Measurements from ENCODE around the gene AAGAB.

AAGAB gene

GRCh38 chr15:67152429-67152828 is 102.0 kb downstream of the AAGAB start:
- H3K9me3 Mint-ChIP-seq, result peaks cover 6% of the 10 kb centered on the region
- no peak overlapping the region for H3K4me3 Mint-ChIP-seq
- H3K27ac Mint-ChIP-seq, result no peak overlapping the region
- no peaks in the 10 kb centered on the region for H3K27me3 Mint-ChIP-seq
- H3K36me3 Mint-ChIP-seq (ENCODE audit: low read depth), result peaks cover 7% of the 10 kb centered on the region
- peaks cover 71% of the 10 kb centered on the region for H3K4me1 Mint-ChIP-seq (ENCODE audit: low read depth)

Data from stimulated activated naive CD8-positive, alpha-beta T cell treated with anti-CD3 and anti-CD28 coated beads, Interleukin-15, Interleukin-2, amounts not matched to agents 100 ng/mL and 50 ng/mL, for 24 hours (primary cell).